HFFc6 (cell line): ENCODE measurements around the gene STAB1. TPM values are rescaled to one million over a fixed set of nuclear protein-coding genes. Genes with fewer than 3 reads are reported as not detected.

Source experiments
- DNase-seq: peaks from one replicate; pipeline ENCODE4 v3.0.0-alpha.2; 2018
- H3K27ac Mint-ChIP-seq: 2 replicates; pipeline ENCODE4 v1.8.0; 2020; ENCODE audit warnings: mild to moderate bottlenecking, mixed read lengths
- H3K27me3 Mint-ChIP-seq: 2 replicates; pipeline ENCODE4 v1.8.0; 2021; ENCODE audit warnings: mild to moderate bottlenecking, moderate library complexity, mixed read lengths; ENCODE audit not compliant: insufficient read depth
- H3K36me3 Mint-ChIP-seq: 2 replicates; pipeline ENCODE4 v1.8.0; 2021; ENCODE audit warnings: low read depth, mixed read lengths
- H3K4me1 Mint-ChIP-seq: 2 replicates; pipeline ENCODE4 v1.8.0; 2020; ENCODE audit warnings: low read depth, mixed read lengths
- H3K4me3 Mint-ChIP-seq: 2 replicates; pipeline ENCODE4 v1.8.0; 2020; ENCODE audit warnings: mild to moderate bottlenecking, moderate library complexity, mixed read lengths
- H3K9me3 Mint-ChIP-seq: 2 replicates; pipeline ENCODE4 v1.8.0; 2020; ENCODE audit warnings: mild to moderate bottlenecking, mixed read lengths
- total RNA-seq, 6 experiments: library from RNA; stranded (reverse); fragmentation: NEBNext Ultra II Directional; extraction: Animal tissue kit (Norgen Biotek cat#: 25700); gene quantifications; 2 replicates in 1 of 6; 3 replicates in 5 of 6; pipeline ENCODE4 v1.2.3, GENCODE V29; 2021
- TF ChIP-seq, protein P1 (sequence below): fragments of 200-600 bp; sonication (generic); IDR thresholded peaks from 2 replicates; pipeline ENCODE4 v1.5.0; 2021; ENCODE audit warnings: antibody characterized with exemption, mild to moderate bottlenecking

STAB1 gene
- total RNA-seq, 6 experiments from 2014 or later = not detected

DNA sequence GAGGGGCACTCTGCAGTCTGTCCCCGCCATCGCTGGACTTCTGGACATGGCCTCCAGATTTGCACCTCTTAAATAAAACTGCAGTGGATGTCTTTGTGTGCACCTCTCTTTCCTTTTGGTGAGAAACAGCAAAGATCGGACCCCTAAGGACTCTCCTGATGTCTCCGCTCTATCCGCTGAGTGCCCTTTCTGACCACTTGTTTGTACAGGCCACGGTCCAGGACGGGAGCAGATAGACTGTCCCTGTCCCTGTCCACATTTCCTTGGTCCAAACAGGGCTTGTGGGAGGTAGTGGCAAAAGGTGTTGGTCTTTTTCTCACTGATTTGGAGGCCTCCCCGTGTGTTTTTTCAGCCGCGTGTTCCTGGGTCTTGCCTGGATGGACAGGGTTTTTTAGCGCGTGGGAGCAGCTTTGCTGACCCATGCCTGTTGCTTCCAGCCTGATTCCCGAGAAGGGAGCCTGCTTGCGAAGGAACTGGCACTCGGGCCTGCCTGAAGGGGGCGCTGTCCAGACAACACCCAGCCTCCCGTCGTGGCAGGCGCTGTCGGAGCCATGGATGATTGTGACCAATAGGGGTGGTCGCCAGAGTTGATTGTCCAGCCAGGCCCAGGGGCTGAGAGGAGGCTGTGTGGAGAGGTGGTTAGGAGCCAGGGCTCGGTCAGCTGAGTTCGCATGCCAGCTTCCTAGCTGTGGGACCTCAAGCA lies 13.2 kb upstream of the STAB1 start:
- Mint-ChIP-seq H3K4me1 (peaks cover 27% of the 10 kb centered on the region), H3K4me3 (no peak overlapping the region), H3K27ac (no peak overlapping the region), H3K9me3 (no peaks in the 10 kb centered on the region), H3K36me3 (peaks cover 22% of the 10 kb centered on the region), H3K27me3 (no peaks in the 10 kb centered on the region; the same call in 1 of the 2 replicates)
- no peak for DNase-seq
- TF ChIP-seq, protein P1, sequence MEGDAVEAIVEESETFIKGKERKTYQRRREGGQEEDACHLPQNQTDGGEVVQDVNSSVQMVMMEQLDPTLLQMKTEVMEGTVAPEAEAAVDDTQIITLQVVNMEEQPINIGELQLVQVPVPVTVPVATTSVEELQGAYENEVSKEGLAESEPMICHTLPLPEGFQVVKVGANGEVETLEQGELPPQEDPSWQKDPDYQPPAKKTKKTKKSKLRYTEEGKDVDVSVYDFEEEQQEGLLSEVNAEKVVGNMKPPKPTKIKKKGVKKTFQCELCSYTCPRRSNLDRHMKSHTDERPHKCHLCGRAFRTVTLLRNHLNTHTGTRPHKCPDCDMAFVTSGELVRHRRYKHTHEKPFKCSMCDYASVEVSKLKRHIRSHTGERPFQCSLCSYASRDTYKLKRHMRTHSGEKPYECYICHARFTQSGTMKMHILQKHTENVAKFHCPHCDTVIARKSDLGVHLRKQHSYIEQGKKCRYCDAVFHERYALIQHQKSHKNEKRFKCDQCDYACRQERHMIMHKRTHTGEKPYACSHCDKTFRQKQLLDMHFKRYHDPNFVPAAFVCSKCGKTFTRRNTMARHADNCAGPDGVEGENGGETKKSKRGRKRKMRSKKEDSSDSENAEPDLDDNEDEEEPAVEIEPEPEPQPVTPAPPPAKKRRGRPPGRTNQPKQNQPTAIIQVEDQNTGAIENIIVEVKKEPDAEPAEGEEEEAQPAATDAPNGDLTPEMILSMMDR = peak; percentile 82

DNA sequence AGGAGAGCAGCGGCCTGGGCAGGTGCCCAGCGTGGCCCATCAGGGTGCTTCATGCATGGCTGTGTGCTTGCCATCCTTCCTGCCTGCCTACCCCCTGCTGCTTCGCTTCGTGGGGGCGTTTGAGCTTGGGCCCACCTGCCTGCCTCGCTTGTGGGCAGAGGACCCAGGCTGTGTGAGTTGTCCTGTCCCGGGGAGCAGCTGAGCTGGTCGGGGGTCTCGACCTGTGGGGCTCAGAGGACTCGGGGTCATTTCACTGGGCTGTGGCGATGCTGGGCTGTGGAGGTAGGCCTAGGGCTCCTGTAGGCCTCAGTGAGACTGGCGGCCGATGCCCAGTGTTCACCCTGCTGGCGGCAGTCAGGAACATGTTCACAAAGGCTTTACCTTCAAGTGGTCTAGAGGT lies 12.1 kb upstream of the STAB1 start:
- no peak for DNase-seq
- Mint-ChIP-seq H3K27ac (peak overlapping the region; percentile 61), H3K4me3 (no peak overlapping the region), H3K4me1 (peaks cover 27% of the 10 kb centered on the region), H3K27me3 (peaks cover 2% of the 10 kb centered on the region), H3K36me3 (peaks cover 27% of the 10 kb centered on the region), H3K9me3 (no peaks in the 10 kb centered on the region)
- TF ChIP-seq, protein P1 = no peak

DNA sequence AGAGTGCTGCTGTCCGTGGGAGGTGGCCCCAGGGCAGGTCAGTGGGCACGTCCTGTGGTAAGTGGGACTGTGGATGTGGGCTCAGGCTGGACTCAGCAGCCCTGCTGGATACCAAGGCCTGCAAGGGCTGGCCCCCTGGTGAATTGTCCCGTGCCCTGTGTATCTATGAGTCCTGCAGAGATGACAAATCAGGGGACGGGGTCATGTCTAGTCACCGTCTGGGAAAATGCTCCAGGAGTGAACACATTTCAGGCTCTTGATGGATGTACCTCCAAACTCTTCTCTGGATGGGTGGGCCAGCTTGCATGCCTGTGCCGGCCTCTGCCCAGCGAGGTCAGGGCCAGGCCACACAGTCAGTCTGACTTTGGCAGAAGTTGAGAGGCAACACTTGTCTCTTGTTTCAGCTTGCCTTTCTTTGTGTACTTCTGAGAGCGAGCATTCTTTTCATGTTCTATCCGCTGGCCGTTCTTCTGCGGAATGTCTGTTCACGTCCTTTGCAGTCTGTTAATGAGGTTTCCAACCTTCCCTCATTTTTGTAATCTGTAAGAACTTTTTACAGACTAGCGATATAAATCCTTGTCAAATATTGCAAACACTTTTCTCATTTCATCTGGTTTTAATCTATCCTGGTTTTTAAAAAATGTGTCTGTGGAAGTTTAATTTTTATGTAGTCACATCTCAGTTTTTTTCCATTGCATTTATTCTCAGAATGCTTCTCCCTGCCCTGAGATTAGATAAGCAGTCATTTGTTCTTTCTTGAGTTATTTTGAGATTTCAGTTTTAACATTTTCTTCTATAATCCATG lies 11.4 kb upstream of the STAB1 start:
- no peak overlapping the region; the same call in 1 of the 2 replicates for H3K4me3 Mint-ChIP-seq
- H3K36me3 Mint-ChIP-seq = peaks cover 27% of the 10 kb centered on the region
- H3K9me3 Mint-ChIP-seq = no peaks in the 10 kb centered on the region
- H3K4me1 Mint-ChIP-seq = peaks cover 27% of the 10 kb centered on the region
- H3K27ac Mint-ChIP-seq = peak overlapping the region; percentile 61
- DNase-seq = peak; percentile 32
- TF ChIP-seq, protein P1 = no peak
- peaks cover 2% of the 10 kb centered on the region for H3K27me3 Mint-ChIP-seq

DNA sequence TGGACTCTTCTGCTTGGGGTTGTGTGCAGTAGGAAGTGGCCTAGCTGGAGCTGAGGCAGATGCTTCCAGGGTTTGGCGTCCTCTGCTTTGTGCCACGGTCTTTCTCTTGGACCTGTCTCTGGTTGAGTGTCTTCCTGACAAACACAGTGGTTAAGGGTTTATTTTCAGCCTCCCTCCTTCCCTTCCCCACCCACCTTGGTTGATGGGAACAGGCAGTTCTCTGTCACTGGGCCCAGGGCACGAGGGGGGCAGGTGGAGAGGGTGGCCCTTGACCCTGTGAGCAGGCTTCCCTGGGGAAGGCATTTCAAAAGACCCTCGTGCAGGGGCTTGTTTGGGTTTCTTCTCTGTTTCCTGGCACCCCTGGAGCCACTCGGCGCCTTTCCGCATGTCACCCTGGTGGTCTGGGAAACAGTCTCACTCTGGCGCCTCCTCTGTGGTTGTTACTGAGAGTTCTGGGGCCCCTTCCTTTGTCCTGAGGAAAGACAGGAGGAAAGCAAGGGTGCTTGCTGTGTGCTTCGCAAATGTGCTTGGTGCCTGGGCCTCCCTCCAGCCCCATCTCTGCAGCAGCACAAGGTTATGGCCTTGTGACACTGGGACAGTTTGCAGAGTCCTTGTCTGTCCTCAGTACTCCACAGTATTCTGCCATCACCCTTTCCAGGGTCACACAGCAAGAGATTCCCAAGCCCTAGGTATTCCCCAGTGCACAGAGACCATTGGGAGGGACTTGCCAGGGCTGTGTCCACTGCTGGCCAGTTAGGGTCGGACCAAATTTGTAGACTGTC lies 10.3 kb upstream of the STAB1 start:
- Mint-ChIP-seq H3K4me3 (no peak overlapping the region), H3K27me3 (peaks cover 2% of the 10 kb centered on the region), H3K4me1 (peaks cover 27% of the 10 kb centered on the region), H3K27ac (no peak overlapping the region), H3K9me3 (no peaks in the 10 kb centered on the region), H3K36me3 (peaks cover 23% of the 10 kb centered on the region)
- DNase-seq = no peak
- TF ChIP-seq, protein P1 = no peak

DNA sequence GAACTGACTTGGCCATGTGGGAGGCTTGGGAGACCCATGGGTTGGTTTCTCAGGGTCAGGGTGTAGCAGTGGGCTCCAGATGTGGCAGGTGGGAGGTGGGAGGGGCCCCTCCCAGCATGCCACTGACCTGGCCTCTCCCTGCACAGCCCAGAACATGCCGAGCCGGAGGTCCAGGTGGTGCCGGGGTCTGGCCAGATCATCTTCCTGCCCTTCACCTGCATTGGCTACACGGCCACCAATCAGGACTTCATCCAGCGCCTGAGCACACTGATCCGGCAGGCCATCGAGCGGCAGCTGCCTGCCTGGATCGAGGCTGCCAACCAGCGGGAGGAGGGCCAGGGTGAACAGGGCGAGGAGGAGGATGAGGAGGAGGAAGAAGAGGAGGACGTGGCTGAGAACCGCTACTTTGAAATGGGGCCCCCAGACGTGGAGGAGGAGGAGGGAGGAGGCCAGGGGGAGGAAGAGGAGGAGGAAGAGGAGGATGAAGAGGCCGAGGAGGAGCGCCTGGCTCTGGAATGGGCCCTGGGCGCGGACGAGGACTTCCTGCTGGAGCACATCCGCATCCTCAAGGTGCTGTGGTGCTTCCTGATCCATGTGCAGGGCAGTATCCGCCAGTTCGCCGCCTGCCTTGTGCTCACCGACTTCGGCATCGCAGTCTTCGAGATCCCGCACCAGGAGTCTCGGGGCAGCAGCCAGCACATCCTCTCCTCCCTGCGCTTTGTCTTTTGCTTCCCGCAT lies 7.9 kb upstream of the STAB1 start:
- H3K27me3 Mint-ChIP-seq = peaks cover 2% of the 10 kb centered on the region
- no peak for DNase-seq
- no peaks in the 10 kb centered on the region for H3K9me3 Mint-ChIP-seq
- H3K4me3 Mint-ChIP-seq = no peak overlapping the region
- H3K27ac Mint-ChIP-seq = no peak overlapping the region
- H3K4me1 Mint-ChIP-seq = peaks cover 41% of the 10 kb centered on the region
- H3K36me3 Mint-ChIP-seq = peaks cover 10% of the 10 kb centered on the region; the same call in 1 of the 2 replicates
- TF ChIP-seq, protein P1 = no peak
